HG03025 (cell line): Measurements from ENCODE around the gene GSTA1.
"Not testable (repeated sequence)": the region's sequence is repeated elsewhere in the genome, so short reads cannot be mapped to it uniquely, and the experiment has no call there.

Experiments used
- ATAC-seq: cut with Tn5 transposase; IDR thresholded peaks from one replicate; pipeline ENCODE4 v1.9.1; 2021; ENCODE audit warnings: mild to moderate bottlenecking, moderate library complexity; ENCODE audit not compliant: unreplicated experiment, low FRiP score

Gene GSTA1

DNA sequence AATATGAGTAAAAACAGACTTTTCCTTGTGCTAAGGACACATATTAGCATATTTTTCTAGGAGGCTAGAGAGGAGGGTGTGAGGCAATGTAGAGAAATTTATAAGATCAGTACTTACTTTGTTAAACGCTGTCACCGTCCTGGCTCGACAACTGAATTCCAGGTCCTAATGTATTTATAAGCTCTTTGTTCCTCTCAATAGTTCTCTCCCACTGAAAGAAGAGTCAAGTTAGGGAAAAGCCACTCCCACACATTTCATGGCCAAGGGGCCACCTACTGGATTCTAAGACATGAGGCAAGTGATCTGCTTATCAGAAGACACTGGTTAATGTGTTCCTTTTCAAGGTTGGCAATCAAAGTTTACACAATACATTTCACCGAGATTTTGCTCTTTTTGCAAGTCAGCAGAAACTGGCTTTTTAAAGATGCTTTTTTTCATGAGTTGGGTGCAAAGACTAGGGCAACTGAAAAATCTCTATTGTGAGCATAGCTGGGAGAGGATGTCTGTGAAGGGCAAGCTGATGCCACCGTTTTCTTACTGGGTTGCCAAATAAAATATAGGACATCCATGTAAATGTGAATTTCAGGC lies at the start of gene GSTA1:
GSTA1 (minus strand) TSS at position 149 of the 588 bp plus-strand sequence. CDS start 4,549 bp downstream, outside the sequence.
- not testable (repeated sequence) for ATAC-seq

- ATAC-seq, result no peak
These were observed 45.5 kb upstream of the GSTA1 start for GRCh38 chr6:52849137-52849536.

DNA sequence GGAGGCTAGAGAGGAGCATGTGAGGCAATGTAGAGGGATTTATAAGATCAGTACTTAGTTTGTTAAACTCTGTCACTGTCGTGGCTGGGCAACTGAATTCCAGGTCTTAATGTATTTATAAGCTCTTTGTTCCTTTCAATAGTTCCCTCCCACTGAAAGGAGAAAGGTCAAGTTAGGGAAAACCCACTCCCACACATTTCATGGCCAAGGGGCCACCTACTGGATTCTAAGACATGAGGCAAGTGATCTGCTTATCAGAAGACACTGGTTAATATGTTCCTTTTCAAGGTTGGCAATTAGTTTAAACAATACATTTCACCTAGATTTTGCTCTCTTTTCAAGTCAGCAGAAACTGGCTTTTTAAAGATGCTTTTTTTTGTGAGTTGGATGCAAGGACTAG lies 42.4 kb upstream of the GSTA1 start:
- ATAC-seq, result no peak

GRCh38 chr6:52843605-52844004 lies 40.0 kb upstream of the GSTA1 start:
- no peak for ATAC-seq

DNA sequence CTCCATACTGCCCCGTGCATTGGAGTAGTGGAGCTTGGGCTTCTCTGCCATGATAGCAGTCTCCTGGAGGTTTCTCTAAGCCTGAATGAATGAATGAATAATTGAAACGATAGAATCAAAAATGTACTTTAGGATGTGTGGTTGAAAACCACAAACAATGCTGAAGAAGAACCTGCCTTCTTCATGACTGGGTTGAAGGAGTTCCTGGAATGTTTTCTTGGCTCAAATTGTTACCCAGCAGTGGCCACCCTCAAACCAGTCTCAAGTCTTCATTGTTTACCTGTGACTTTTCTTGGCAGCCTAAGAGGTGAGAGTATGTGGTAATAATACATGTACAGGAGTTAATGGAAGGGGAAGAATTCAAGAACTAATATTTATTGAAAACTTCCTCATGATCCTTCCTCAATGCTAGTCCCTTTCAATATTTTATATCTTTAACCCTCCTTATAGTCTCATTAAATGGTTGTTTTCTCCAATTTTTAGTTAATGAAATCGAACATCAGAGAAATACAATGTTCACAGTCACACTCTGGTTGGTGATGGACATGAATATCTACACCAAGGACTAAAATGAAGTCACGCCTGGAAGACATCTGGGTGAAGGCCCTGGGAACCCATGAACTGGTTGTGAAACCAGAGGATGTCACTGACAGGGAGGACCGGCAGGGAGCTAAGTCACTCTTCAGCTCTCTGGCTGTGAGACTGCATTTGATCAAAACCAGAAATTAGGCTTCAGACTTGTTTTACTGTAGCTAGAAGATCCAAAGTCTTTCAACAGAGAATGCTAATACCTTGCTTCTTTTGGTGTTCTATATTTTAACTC lies 37.4 kb upstream of the GSTA1 start, which contains the start of gene GSTA5:
GSTA5 (minus strand) TSS at position 51 of the 823 bp plus-strand sequence.
- no peak for ATAC-seq

GRCh38 chr6:52839124-52840055 lies 35.8 kb upstream of the GSTA1 start:
- ATAC-seq, result peak; percentile 63

DNA sequence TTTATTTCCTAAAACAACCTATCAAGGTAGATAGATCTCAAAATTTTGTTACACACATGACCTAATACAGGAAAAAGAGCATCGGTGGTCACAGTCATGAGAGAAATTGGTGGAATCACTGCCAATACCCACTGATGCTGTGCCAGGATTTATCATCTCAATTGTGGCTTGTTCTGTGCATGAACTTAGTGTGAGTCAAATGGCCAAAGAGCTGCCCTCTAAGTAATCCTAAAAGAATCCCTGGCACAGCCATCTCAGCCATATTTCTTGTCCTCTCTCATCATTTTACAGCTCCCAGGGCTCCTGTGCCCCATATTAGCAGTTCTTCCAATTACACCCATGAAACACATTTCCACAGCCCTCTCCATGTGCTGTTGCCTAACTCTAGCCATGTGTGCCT lies 30.9 kb upstream of the GSTA1 start:
- ATAC-seq, result no peak

DNA sequence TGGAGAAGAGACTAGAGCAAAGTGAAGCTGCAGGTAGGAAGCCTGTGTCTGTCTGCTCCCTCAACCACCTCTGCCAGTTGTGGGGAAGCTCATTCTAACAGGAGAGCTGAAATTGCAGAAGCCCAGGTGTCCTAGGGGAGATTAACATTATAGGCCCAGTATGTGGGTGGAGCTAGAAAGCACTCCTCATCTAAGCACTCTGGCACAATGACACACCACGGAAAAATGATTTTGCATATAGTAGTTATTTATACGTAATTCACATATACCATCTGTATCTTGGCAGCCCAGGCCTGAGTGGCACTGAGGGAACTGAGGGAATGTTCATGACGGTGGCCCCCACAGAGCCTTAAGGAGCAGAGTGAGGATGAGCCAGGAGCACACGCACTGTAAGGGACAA lies 27.3 kb upstream of the GSTA1 start:
- ATAC-seq, result not testable (repeated sequence)

- ATAC-seq, result no peak
These were observed 25.6 kb upstream of the GSTA1 start for GRCh38 chr6:52829046-52829817.

DNA sequence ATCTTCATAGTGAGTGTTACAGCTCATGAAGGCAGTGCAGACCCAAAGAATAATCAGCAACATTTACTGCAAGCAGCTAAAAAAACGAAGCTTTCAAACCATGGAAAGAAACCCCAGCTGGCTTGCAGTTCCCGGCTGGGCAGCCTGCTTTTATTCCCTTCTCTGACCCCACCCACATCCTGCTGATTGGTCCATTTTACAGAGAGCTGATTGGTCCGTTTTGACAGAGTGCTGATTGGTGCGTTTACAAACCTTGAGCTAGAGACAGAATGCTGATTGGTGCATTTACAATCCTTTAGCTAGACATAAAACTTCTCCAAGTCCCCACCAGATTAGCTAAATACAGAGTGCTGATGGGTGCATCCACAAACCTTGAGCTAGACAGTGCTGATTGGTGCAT lies 25.0 kb upstream of the GSTA1 start:
- not testable (repeated sequence) for ATAC-seq

DNA sequence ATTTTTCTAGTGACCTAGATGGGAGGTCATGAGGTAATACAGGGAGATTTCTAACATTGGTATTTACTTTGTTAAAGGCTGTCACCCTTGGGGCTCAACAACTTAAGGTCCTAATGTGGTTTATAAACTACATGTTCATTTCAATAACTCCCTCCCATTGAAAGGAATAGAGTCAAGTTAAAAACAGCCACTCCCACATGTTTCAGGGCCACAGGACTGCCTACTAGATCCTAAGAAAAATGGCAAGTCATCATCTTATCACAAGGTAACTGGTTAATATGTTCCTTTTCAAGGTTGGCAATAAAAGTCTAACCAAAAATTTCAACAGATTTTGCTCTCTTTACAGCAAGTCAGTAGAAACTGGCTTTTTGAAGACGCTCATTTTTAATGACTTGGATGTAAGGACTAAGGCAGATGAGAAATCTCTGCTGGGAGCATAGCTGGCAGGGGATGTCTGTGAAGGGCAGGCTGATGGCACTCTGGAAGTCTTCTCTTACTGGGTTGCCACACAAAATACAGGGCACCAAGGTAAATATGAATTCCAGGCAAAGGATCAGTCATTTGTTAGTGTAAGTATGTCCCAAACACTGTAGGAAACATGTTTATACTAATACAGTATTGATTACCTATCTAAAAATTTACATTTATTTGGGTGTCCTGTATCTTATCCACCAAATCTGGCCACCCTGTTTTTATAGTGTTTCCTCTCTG lies 23.6 kb upstream of the GSTA1 start:
- not testable (repeated sequence) for ATAC-seq

GRCh38 chr6:52826513-52826912 lies 22.9 kb upstream of the GSTA1 start:
- no peak for ATAC-seq

DNA sequence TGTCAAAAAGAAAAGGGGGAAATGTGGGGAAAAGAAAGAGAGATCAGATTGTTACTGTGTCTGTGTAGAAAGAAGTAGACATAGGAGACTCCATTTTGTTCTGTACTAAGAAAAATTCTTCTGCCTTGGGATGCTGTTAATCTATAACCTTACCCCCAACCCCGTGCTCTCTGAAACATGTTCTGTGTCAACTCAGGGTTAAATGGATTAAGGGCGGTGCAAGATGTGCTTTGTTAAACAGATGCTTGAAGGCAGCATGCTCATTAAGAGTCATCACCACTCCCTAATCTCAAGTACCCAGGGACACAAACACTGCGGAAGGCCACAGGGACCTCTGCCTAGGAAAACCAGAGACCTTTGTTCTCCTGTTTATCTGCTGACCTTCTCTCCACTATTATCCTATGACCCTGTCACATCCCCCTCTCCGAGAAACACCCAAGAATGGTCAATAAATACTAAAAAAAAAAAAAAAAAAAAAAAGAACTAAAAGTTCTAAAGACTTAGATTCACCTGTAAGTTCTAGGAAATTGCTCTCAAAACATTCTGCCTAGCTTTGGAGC lies 22.4 kb upstream of the GSTA1 start:
- ATAC-seq, result not testable (repeated sequence)

GRCh38 chr6:52825270-52825793 lies 21.7 kb upstream of the GSTA1 start:
- ATAC-seq, result not testable (repeated sequence)

DNA sequence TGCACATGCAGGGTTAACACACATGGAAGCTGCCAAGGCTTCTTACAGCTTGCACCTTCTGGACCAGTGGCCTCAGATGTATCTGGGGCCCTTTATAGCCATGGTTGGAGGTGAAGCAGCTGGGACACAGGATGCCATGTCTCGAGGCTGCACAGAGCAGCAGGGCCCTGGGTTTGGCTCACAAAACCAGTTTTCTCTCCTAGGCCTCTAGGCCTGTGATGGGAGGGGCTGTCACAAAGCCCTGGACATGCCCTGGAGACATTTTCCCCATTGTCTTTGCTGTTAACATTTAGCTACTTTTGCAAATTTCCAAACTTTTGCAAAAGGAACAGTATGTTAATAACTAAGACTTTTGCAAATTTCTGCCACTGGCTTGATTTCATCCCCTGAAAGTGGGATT lies 18.2 kb upstream of the GSTA1 start:
- no peak for ATAC-seq

DNA sequence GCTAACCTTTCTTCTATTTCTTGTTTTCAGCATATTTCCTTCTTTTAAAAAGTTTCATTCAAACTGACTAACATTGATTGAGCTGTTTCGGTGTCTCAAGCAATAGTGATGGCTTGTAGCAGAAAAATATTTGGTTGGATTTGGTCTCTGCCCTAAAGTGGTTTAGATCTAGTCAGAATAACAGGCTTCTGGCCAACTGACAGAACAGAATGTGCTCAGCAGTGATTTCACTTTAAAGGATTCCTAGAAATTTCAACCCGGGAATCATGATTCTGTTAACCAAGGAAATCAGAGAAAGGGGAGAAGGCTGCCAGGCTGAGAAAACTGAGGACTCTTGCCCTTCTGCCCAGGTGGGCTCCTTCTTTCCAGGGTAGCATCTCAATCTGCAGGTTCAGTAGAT lies 16.6 kb upstream of the GSTA1 start:
- ATAC-seq, result no peak

DNA sequence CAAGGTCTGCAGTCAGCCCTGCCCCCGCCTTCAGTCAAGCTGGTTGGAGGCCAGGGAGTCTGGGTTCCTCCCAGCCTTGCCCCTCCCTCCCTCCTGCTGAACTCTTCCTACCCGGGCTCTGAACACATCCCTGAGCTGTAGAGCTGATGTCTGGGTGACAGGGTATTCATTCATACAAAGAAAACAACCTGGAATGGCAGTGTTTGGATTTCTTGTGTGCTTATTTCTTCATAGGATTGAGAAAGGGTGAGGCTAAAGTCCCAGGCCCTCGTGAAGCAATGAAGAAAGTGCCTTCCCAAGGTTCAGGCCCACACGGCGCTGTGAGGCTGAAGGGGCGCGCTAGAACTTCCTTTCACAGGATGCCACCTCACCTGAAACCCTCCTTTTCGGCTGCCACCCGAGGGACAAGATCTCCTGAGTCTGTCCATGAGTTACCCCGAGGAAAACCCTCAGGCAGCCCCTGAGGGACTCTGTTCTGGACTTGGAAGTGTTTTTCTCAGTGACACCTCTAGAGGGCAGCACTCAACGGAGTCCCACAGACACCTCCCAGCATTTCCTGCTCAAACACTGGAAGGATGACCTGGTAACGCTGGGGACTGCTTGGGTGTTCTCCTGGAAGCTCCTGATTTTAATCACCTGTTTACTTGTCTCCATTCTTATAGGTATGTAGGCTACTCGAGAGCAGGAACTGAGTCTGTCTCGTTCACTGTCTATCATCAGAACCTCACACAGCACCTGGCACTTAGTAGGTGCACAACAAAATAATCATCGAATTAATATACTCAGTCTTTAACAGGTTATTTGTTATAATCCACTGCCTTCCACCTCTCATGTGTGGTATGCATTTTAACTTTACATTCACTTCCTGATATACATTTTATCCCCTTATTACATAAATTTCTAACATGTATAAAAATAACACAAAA lies 11.8 kb upstream of the GSTA1 start:
- ATAC-seq, result no peak

- not testable (repeated sequence) for ATAC-seq
These were observed 10.9 kb upstream of the GSTA1 start for GRCh38 chr6:52814545-52814944.
